TTC549 (cell line): ENCODE results near the gene MTMR3.
"Not testable (repeated sequence)": the region's sequence is repeated elsewhere in the genome, so short reads cannot be mapped to it uniquely, and the experiment has no call there.

Source experiments
- FAIRE-seq: peaks from 2 replicates; lab custom pipeline; 2012; peaks lifted over from hg19 to GRCh38; lab: Jason Lieb, UNC

The MTMR3 gene

DNA sequence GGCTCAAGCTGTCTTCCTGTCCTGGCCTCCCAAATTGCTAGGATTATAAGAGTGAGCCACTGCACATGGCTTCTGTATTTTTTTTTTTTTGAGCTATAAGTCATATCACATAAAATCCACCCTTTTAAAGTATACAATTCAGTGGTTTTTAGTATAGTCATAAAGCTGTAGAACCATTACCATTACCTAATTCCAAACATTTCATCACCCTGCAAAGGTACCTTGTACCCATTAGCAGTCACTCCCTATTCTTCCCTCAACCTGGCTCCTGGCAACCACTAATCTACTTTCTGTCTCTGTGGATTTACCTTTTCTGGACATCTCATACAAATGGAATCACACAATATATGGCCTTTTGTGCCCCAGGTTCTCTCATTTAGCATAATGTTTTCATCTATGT lies 84.5 kb downstream of the MTMR3 start:
- no peak for FAIRE-seq

DNA sequence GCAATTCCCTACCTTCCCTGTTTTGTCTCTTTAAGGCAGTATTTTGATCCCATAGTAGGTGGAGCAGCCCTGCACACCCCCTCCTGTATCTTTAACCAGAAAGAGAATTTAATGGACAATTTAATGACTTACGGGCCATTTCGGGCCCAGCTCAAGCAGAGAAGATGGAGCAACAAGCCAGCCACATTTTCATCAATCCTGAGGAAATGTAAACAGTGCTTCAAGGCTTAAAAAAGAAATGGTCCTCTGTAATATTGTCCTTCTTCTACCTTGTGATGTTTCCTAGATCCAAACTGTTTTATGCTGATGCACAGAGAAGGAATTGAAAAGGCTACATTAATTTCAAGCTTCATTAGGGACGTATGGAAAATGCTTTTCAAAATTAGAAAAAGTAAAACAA lies 88.6 kb downstream of the MTMR3 start:
- no peak for FAIRE-seq

DNA sequence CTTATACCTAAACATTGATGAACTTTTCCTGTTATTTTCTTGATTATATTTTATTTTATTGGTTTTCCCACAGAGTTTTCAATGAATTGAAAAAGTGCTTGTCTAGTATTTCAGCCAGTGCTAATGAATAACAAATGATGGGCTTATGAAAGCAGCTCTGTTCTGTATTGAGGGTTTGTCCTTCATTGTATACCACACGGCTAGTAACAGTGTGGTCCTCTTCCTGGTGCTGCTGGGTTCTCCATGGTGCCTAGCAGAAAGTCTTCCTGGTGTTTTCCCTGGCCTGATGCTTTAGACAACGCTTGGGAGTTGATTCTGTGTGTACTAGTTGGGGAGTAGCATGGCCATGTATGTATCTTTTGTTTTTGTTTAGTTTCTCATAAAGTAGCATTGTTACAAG lies 89.1 kb downstream of the MTMR3 start:
- FAIRE-seq, result no peak

- no peak for FAIRE-seq
Observed at GRCh38 chr22:29973269-29973668, 90.3 kb downstream of the MTMR3 start.

- not testable (repeated sequence) for FAIRE-seq
Observed at GRCh38 chr22:29973680-29974079, 90.7 kb downstream of the MTMR3 start.

- FAIRE-seq, result no peak
Observed at GRCh38 chr22:29975494-29975893, 92.5 kb downstream of the MTMR3 start.

DNA sequence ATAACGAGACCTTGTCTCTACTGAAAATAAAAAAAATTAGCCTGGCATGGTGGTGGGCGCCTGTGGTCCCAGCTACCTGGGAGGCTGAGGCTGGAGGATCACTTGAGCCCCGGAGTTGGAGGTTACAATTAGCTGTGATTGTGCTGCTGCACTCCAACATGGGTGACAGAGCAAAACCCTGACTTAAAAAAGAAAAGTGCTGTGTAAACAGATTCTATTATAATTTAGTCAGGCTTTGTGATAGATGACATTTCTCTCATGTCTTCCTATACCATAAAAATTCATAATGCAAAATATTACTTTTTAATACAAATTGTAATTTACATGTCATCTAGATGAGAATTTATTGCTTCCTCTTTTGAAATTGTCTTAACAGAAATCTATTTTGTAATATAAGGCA lies 94.1 kb downstream of the MTMR3 start:
- no peak for FAIRE-seq

DNA sequence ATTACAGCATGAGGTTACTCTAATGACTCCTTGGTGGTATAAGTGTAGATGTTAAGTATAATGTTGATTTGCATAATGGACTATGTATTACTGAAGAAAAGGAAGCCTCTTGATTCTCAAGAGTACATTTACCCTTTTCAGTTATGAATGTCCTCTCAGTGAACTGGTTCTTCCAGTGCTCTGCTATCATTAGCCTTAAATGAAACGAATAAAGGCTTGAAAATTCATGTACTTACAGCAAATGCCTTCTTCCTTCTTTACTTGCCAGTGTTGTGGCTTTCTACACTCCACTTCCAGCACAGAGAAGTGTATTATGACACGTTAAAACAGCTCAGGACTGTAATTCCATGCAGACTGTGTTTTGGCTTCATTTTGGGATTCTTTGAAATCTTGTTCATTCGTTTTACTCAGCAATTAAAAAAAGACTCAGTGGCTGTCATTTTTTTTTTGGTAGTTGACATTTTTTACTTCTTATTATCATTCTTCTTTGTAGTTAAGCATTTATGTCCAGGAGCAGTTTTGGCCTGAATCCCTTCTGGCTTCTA lies 96.9 kb downstream of the MTMR3 start:
- FAIRE-seq, result no peak

GRCh38 chr22:29983296-29983917 lies 100.4 kb downstream of the MTMR3 start:
- no peak for FAIRE-seq

GRCh38 chr22:29985912-29986311 lies 102.9 kb downstream of the MTMR3 start:
- no peak for FAIRE-seq

DNA sequence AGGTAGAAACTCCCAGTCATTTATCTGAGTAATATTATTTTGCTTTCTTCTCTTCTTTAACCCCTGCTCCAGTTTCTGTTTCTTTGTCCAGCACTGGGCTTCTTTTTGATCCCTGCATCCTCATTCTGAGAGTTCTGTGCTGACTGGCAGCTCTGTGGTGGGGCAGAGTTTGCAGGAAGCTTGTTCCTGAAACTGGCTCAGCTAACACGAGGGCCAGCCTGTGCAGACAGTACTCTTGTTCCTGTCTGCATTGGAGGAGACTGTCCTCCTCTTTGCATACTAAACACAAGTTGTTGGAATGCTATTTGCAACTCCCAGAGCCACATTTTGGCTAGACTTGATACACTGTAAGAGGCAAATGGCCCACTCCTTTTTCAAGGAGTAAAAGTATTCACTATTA lies 104.2 kb downstream of the MTMR3 start:
- FAIRE-seq, result no peak

- no peak for FAIRE-seq
Observed at GRCh38 chr22:29988719-29989118, 105.7 kb downstream of the MTMR3 start.

GRCh38 chr22:29989446-29989845 lies 106.5 kb downstream of the MTMR3 start:
- no peak for FAIRE-seq

- FAIRE-seq, result no peak
Observed at GRCh38 chr22:29992341-29993275, 109.6 kb downstream of the MTMR3 start.

GRCh38 chr22:29994027-29994715 lies 111.2 kb downstream of the MTMR3 start:
- no peak for FAIRE-seq

- FAIRE-seq, result no peak
Observed at GRCh38 chr22:29994943-29995342, 112.0 kb downstream of the MTMR3 start.

DNA sequence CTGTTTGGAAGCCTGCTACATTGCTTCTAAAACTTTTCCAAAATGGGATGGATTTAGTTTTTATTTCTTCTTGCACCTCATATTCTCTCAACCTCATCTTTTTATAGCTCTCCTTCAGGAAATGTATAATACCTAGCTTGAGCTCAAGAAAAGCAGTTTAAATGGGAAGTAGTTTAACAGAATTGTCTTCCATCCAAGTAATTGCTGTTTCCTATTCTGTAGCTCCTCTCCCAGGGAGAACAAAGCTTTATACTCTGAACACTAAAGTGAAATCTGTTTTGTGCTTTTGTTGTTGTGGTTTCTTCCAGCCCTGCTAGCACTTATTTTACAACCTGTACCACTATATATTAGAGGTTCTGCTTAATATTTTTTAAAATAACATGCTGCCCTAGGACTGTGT lies 114.1 kb downstream of the MTMR3 start:
- FAIRE-seq, result no peak

- no peak for FAIRE-seq
Observed at GRCh38 chr22:29997516-29997915, 114.5 kb downstream of the MTMR3 start.

- no peak for FAIRE-seq
Observed at GRCh38 chr22:29998627-29999384, 115.8 kb downstream of the MTMR3 start.

GRCh38 chr22:30000566-30000965 lies 117.6 kb downstream of the MTMR3 start:
- no peak for FAIRE-seq

GRCh38 chr22:30001459-30001858 lies 118.5 kb downstream of the MTMR3 start:
- FAIRE-seq, result no peak

GRCh38 chr22:30002861-30003486 lies 120.0 kb downstream of the MTMR3 start:
- FAIRE-seq, result no peak
